ENCODE measurements around the gene LAMA3. TPM values are rescaled to one million over a fixed set of nuclear protein-coding genes. Genes with fewer than 3 reads are reported as not detected.

The LAMA3 gene
- total RNA-seq, 6 experiments from 2014 or later, result 1.3 to 5.0 (median 3.0) TPM

GRCh38 chr18:23763343-23763742, 74.1 kb downstream of the LAMA3 start:
- WGBS (ENCODE audit: insufficient coverage, low coverage, low lambda C conversion rate, missing lambda C conversion rate), result 90% methylated on average over 4 of the region's 4 CpGs
- ATAC-seq, result no peak
- Histone ChIP-seq H3K27ac (no peak overlapping the region), H3K36me3 (no peaks in the 10 kb centered on the region), H3K27me3 (no peaks in the 10 kb centered on the region), H3K4me1 (no peaks in the 10 kb centered on the region), H3K9me3 (no peaks in the 10 kb centered on the region), H3K4me3 (no peak overlapping the region)
- TF ChIP-seq CTCF (IDR thresholded peaks at IDR 0.05), result no peak
- TF ChIP-seq POLR2A (IDR thresholded peaks at IDR 0.05), result no peak
- DNase-seq, result no peak
- intact Hi-C loops (cut with DNase I), result no loop called here

- Histone ChIP-seq H3K27ac (no peak overlapping the region), H3K4me3 (no peak overlapping the region), H3K36me3 (no peaks in the 10 kb centered on the region), H3K4me1 (no peaks in the 10 kb centered on the region), H3K27me3 (no peaks in the 10 kb centered on the region), H3K9me3 (no peaks in the 10 kb centered on the region)
- no peak for DNase-seq
- no peak for TF ChIP-seq CTCF (IDR thresholded peaks at IDR 0.05)
- no peak for TF ChIP-seq POLR2A (IDR thresholded peaks at IDR 0.05)
- WGBS (ENCODE audit: insufficient coverage, low coverage, low lambda C conversion rate, missing lambda C conversion rate), result 100% methylated on average over 1 of the region's 1 CpG
- ATAC-seq, result no peak
- intact Hi-C loops (cut with DNase I), result no loop called here
Observed at GRCh38 chr18:23765931-23766330, 76.7 kb downstream of the LAMA3 start.

GRCh38 chr18:23772327-23773024, 83.2 kb downstream of the LAMA3 start:
- Histone ChIP-seq H3K27me3 (no peaks in the 10 kb centered on the region), H3K9me3 (no peaks in the 10 kb centered on the region), H3K27ac (no peak overlapping the region), H3K4me3 (no peak overlapping the region), H3K4me1 (no peaks in the 10 kb centered on the region), H3K36me3 (no peaks in the 10 kb centered on the region)
- 76% methylated on average over 4 of the region's 4 CpGs for WGBS (ENCODE audit: insufficient coverage, low coverage, low lambda C conversion rate, missing lambda C conversion rate)
- TF ChIP-seq POLR2A (IDR thresholded peaks at IDR 0.05), result no peak
- no peak for TF ChIP-seq CTCF (IDR thresholded peaks at IDR 0.05)
- no peak for DNase-seq
- intact Hi-C loops (cut with DNase I), result no loop called here
- ATAC-seq, result no peak

GRCh38 chr18:23776306-23776705, 87.1 kb downstream of the LAMA3 start:
- WGBS (ENCODE audit: insufficient coverage, low coverage, low lambda C conversion rate, missing lambda C conversion rate), result 66% methylated on average over 3 of the region's 3 CpGs
- no peaks in the 10 kb centered on the region for H3K4me1 ChIP-seq
- no peak overlapping the region for H3K4me3 ChIP-seq
- H3K9me3 ChIP-seq, result no peaks in the 10 kb centered on the region
- no peaks in the 10 kb centered on the region for H3K27me3 ChIP-seq
- ATAC-seq (no peak), DNase-seq (no peak)
- no peak overlapping the region for H3K27ac ChIP-seq
- H3K36me3 ChIP-seq, result no peaks in the 10 kb centered on the region
- intact Hi-C loops (cut with DNase I), result no loop called here
- TF ChIP-seq CTCF (IDR thresholded peaks at IDR 0.05), result no peak
- no peak for TF ChIP-seq POLR2A (IDR thresholded peaks at IDR 0.05)

All from right lobe of liver (tissue), 6 donors.